Endothelial cell of umbilical vein (primary cell): ENCODE results near the gene OR51G1. TPM values are rescaled to one million over a fixed set of nuclear protein-coding genes. Genes with fewer than 3 reads are reported as not detected.

ENCODE experiments used
- BruUV-seq: library from RNA; stranded (reverse); fragments of 400-500 nt; replicated peaks from 2 replicates; lab custom pipeline; 2021; lab: Mats Ljungman, UMichigan
- CTCF ChIA-PET: fragments of 300-600, 350-600 bp; sonication (Branson Sonifier 250); formaldehyde crosslinking; loops from one replicate; lab custom pipeline; 2021; ENCODE audit warnings: antibody characterized with exemption, inconsistent platforms; lab: Charles Lee
- POLR2A ChIA-PET: fragments of 300-600, 350-600 bp; sonication (Branson Sonifier 250); formaldehyde crosslinking; loops from one replicate; lab custom pipeline; 2021; ENCODE audit warnings: antibody characterized with exemption, inconsistent platforms; lab: Charles Lee
- DNase-seq: peaks from one replicate; pipeline ENCODE4 v3.0.0-alpha.2; 2011; ENCODE audit warnings: low read depth, low spot score
- FAIRE-seq: peaks from 2 replicates; lab custom pipeline; 2011; peaks lifted over from hg19 to GRCh38; lab: Jason Lieb, UNC
- H2AFZ ChIP-seq: 2 replicates; pipeline ENCODE4 v1.6.0; 2012; ENCODE audit warnings: low read depth, low read length, control low read depth, inconsistent platforms
- H3K27ac ChIP-seq: 2 replicates; pipeline ENCODE4 v1.5.1; 2011; ENCODE audit warnings: low read depth, mild to moderate bottlenecking, control low read depth, low read length, moderate library complexity; ENCODE audit not compliant: insufficient read depth
- H3K27me3 ChIP-seq, 2 experiments: 2 replicates each; pipeline versions ENCODE4 v1.6.0 to v1.6.1; 2011; ENCODE audit warnings: low read length in 2 of 2, mixed read lengths in 1 of 2; ENCODE audit not compliant: control insufficient read depth in 2 of 2, insufficient read depth in 2 of 2
- H3K36me3 ChIP-seq, 2 experiments: 2 replicates in 1 of 2; 3 replicates in 1 of 2; pipeline ENCODE4 v1.5.1; 2011; ENCODE audit warnings: low read length in 2 of 2, mild to moderate bottlenecking in 1 of 2, moderate library complexity in 1 of 2; ENCODE audit not compliant: control insufficient read depth in 2 of 2, insufficient read depth in 2 of 2; ENCODE audit errors: extremely low read depth in 1 of 2
- H3K4me1 ChIP-seq: 3 replicates; pipeline ENCODE4 v1.5.1; 2011; ENCODE audit warnings: mild to moderate bottlenecking, low read length; ENCODE audit not compliant: control insufficient read depth, insufficient read depth; ENCODE audit errors: extremely low read depth
- H3K4me2 ChIP-seq: 2 replicates; pipeline ENCODE4 v1.6.1; 2011; ENCODE audit warnings: low read length, control low read depth, mixed read lengths; ENCODE audit not compliant: insufficient read depth
- H3K4me3 ChIP-seq, 3 experiments: fragments of 200-600 bp in 1 of 3; sonication (generic), shearing (Covaris generic) in 1 of 3; replicated peaks in 1 of 3; 2 replicates each; pipeline ENCODE4 v1.5.1; 2011 to 2016; ENCODE audit warnings: control low read depth in 3 of 3, low read length in 3 of 3, mild to moderate bottlenecking in 2 of 3, inconsistent platforms in 1 of 3, low read depth in 1 of 3, moderate library complexity in 1 of 3; ENCODE audit not compliant: insufficient read depth in 1 of 3
- H3K79me2 ChIP-seq: 2 replicates; pipeline ENCODE4 v1.6.0; 2012; ENCODE audit warnings: low read length, inconsistent platforms; ENCODE audit not compliant: control insufficient read depth, insufficient read depth
- H3K9ac ChIP-seq: replicated peaks from 2 replicates; pipeline ENCODE3; 2011; ENCODE audit warnings: low read length, control low read depth; ENCODE audit not compliant: insufficient read depth; ENCODE audit errors: extremely low read depth
- H3K9me1 ChIP-seq: replicated peaks from 3 replicates; pipeline ENCODE4 v1.6.0; 2011; ENCODE audit warnings: mild to moderate bottlenecking, low read length; ENCODE audit not compliant: control insufficient read depth, insufficient read depth; ENCODE audit errors: extremely low read depth
- H3K9me3 ChIP-seq: replicated peaks from 2 replicates; pipeline ENCODE4 v1.5.1; 2012; ENCODE audit warnings: low read length, inconsistent platforms; ENCODE audit not compliant: control insufficient read depth, insufficient read depth
- H4K20me1 ChIP-seq: replicated peaks from 2 replicates; pipeline ENCODE3; 2011; ENCODE audit warnings: mild to moderate bottlenecking, low read length; ENCODE audit not compliant: control insufficient read depth, insufficient read depth; ENCODE audit errors: extremely low read depth
- CTCF ChIP-seq, 2 donors: IDR thresholded peaks; 1 replicate in 1 of 2; 2 replicates in 1 of 2; pipeline ENCODE4 v1.5.1; 2011; ENCODE audit warnings: low read length in 2 of 2, mild to moderate bottlenecking in 2 of 2, moderate library complexity in 2 of 2, control low read depth in 1 of 2, inconsistent platforms in 1 of 2, low read depth in 1 of 2; ENCODE audit not compliant: insufficient read depth in 1 of 2; ENCODE audit errors: extremely low read depth in 1 of 2
- EZH2 ChIP-seq: IDR thresholded peaks from 2 replicates; pipeline ENCODE4 v1.6.1; 2012; ENCODE audit warnings: borderline replicate concordance, low read depth, mild to moderate bottlenecking, moderate library complexity, low read length, inconsistent platforms; ENCODE audit not compliant: severe bottlenecking
- FOS ChIP-seq: IDR thresholded peaks from 2 replicates; pipeline ENCODE4 v1.6.1; 2011; ENCODE audit warnings: mild to moderate bottlenecking, low read length, moderate library complexity, borderline replicate concordance; ENCODE audit not compliant: insufficient read depth
- GATA2 ChIP-seq: IDR thresholded peaks from 2 replicates; pipeline ENCODE4 v1.7.0; 2011; ENCODE audit warnings: low read depth, mild to moderate bottlenecking, moderate library complexity, mixed read lengths, low read length; ENCODE audit not compliant: insufficient read length, insufficient read depth
- JUN ChIP-seq: IDR thresholded peaks from 2 replicates; pipeline ENCODE4 v1.6.1; 2011; ENCODE audit warnings: borderline replicate concordance, low read depth; ENCODE audit not compliant: insufficient read length, insufficient read depth
- MAX ChIP-seq: IDR thresholded peaks from 2 replicates; pipeline ENCODE4 v1.6.1; 2011; ENCODE audit not compliant: insufficient read depth, insufficient read length
- MYC ChIP-seq: IDR thresholded peaks from one replicate; pipeline ENCODE4 v1.6.1; 2011; ENCODE audit warnings: mild to moderate bottlenecking, low read depth, low read length
- POLR2A ChIP-seq: IDR thresholded peaks from 2 replicates; pipeline ENCODE4 v1.6.1; 2012; ENCODE audit warnings: low read depth, mild to moderate bottlenecking, control low read depth, low read length
- POLR2AphosphoS5 ChIP-seq: IDR thresholded peaks from 2 replicates; pipeline ENCODE4 v1.6.1; 2012; ENCODE audit warnings: low read depth, mild to moderate bottlenecking, control low read depth, low read length, moderate library complexity; ENCODE audit not compliant: insufficient read depth
- dilution Hi-C: fragments of 300-500 bp; cut with MboI; formaldehyde crosslinking; loops from one replicate; pipeline ENCODE4 v1.15.0; 2019; ENCODE audit warnings: low sequenced_read_pairs; ENCODE audit not compliant: extremely low pct_ligation_motif_present
- intact Hi-C: fragments of 100-400 bp; cut with micrococcal nuclease; formaldehyde crosslinking; loops from one replicate; pipeline ENCODE4 v1.10.0; 2022
- polyA plus RNA-seq, 4 experiments: library from polyadenylated mRNA; depleted of rRNA in 3 of 4; stranded (reverse) in 3 of 4; unstranded in 1 of 4; fragments of >200 nt; gene quantifications; 2 replicates each; pipeline versions ENCODE4 v1.2.1 to v1.2.3, GENCODE V29; 2011 to 2012; ENCODE audit warnings: missing spikeins in 1 of 4
- total RNA-seq: library from RNA; stranded (reverse); gene quantifications from 2 replicates; pipeline ENCODE4 v1.2.3, GENCODE V29; 2021

The OR51G1 gene
- total and polyA plus RNA-seq, 2 donors (not counting 3 experiments of a cell fraction or from before 2014, with no cell fraction given): not detected

GRCh38 chr11:4881860-4882500, 42.2 kb downstream of the OR51G1 start, which contains the start of gene OR51T1:
Gene OR51T1 (plus strand): TSS chr11:4881900. CDS start chr11:4881900, 0 bp downstream.
- Histone ChIP-seq H3K79me2 (no peaks in the 10 kb centered on the region), H3K9me3 (no peaks in the 10 kb centered on the region), H3K27ac (no peak within 1 kb of the TSS), H3K4me1 (no peaks in the 10 kb centered on the region), H3K4me3 (no peak within 1 kb of the TSS), H3K9me1 (no peaks in the 10 kb centered on the region), H2AFZ (no peak within 1 kb of the TSS), H3K36me3 (no peaks in the 10 kb centered on the region), H3K9ac (no peak within 1 kb of the TSS), H3K27me3 (no peaks in the 10 kb centered on the region), H3K4me2 (no peak within 1 kb of the TSS), H4K20me1 (no peaks in the 10 kb centered on the region)
- TF ChIP-seq CTCF (IDR thresholded peaks at IDR 0.05; ENCODE audit: extremely low read depth in 1 of 2, insufficient read depth in 1 of 2, low read depth in 1 of 2, low read length in 2 of 2) (no peak), POLR2AphosphoS5 (no peak), POLR2A (no peak), JUN (no peak), MAX (no peak)
- intact Hi-C loops (no loop called here), dilution Hi-C loops (no loop called here)
- FAIRE-seq (no peak), DNase-seq (no peak)
- CTCF ChIA-PET: no interaction called here
- no TSS peak for BruUV-seq
- POLR2A ChIA-PET: no interaction called here

- POLR2A ChIA-PET: no interaction called here
- TF ChIP-seq POLR2A (no peak), CTCF (IDR thresholded peaks at IDR 0.05; ENCODE audit: extremely low read depth in 1 of 2, insufficient read depth in 1 of 2, low read depth in 1 of 2, low read length in 2 of 2) (no peak), GATA2 (no peak), MAX (no peak), EZH2 (no peak), JUN (no peak), MYC (no peak), POLR2AphosphoS5 (no peak), FOS (no peak)
- no peak for FAIRE-seq
- no peak for DNase-seq
- Histone ChIP-seq H3K27me3 (no peaks in the 10 kb centered on the region), H3K36me3 (no peaks in the 10 kb centered on the region), H3K9me3 (no peaks in the 10 kb centered on the region), H3K4me1 (no peaks in the 10 kb centered on the region), H3K4me3 (no peak overlapping the region), H2AFZ (no peak overlapping the region), H4K20me1 (no peaks in the 10 kb centered on the region), H3K9me1 (no peaks in the 10 kb centered on the region), H3K9ac (no peak overlapping the region), H3K27ac (no peak overlapping the region), H3K79me2 (no peaks in the 10 kb centered on the region), H3K4me2 (no peak overlapping the region)
- dilution Hi-C loops: no loop called here
- no TSS peak for BruUV-seq
- intact Hi-C loops: no loop called here
- CTCF ChIA-PET: no interaction called here
Measured at GRCh38 chr11:4881188-4881587, 43.0 kb downstream of the OR51G1 start.
